Calu3 (cell line): Measurements from ENCODE around the gene RAI1. TPM values are rescaled to one million over a fixed set of nuclear protein-coding genes. Genes with fewer than 3 reads are reported as not detected.

Source experiments
- BruUV-seq: library from RNA; stranded (reverse); fragments of 400-500 nt; replicated peaks from 2 replicates; lab custom pipeline; 2021; lab: Mats Ljungman, UMichigan
- CTCF ChIA-PET: fragments of 300-600 bp; sonication (Branson Sonifier 250); formaldehyde crosslinking; loops from one replicate; lab custom pipeline; 2022; ENCODE audit warnings: antibody characterized with exemption; lab: Charles Lee
- DNase-seq: peaks from one replicate; pipeline ENCODE4 v3.0.0; 2022
- H3K27ac Mint-ChIP-seq: one replicate; pipeline ENCODE4 v1.8.0; 2022; ENCODE audit warnings: mixed read lengths; ENCODE audit not compliant: unreplicated experiment
- H3K27me3 Mint-ChIP-seq: one replicate; pipeline ENCODE4 v1.8.0; 2022; ENCODE audit warnings: mixed read lengths; ENCODE audit not compliant: unreplicated experiment
- H3K36me3 Mint-ChIP-seq: one replicate; pipeline ENCODE4 v1.8.0; 2022; ENCODE audit warnings: mild to moderate bottlenecking, moderate library complexity, mixed read lengths; ENCODE audit not compliant: insufficient read depth, unreplicated experiment
- H3K4me1 Mint-ChIP-seq: one replicate; pipeline ENCODE4 v1.8.0; 2022; ENCODE audit warnings: mild to moderate bottlenecking, low read depth, mixed read lengths; ENCODE audit not compliant: unreplicated experiment
- H3K4me3 Mint-ChIP-seq: one replicate; pipeline ENCODE4 v1.8.0; 2022; ENCODE audit warnings: mild to moderate bottlenecking, low read depth, moderate library complexity, mixed read lengths; ENCODE audit not compliant: unreplicated experiment
- H3K9me3 Mint-ChIP-seq: one replicate; pipeline ENCODE4 v1.8.0; 2022; ENCODE audit warnings: low read depth, mixed read lengths; ENCODE audit not compliant: unreplicated experiment
- intact Hi-C: fragments of 100-400 bp; cut with micrococcal nuclease; formaldehyde crosslinking; loops from one replicate; pipeline ENCODE4 v1.10.0; 2022; ENCODE audit not compliant: unreplicated experiment
- total RNA-seq: library from RNA; stranded (reverse); gene quantifications from 2 replicates; pipeline ENCODE4 v1.2.3, GENCODE V29; 2022
- TF ChIP-seq, protein P1 (sequence below): fragments of 200-600 bp; IDR thresholded peaks from one replicate; pipeline ENCODE4 v1.8.0; 2022; ENCODE audit warnings: antibody characterized with exemption; ENCODE audit not compliant: unreplicated experiment

The RAI1 gene
- total RNA-seq, 1 experiment from 2014 or later = 38.0 TPM

DNA sequence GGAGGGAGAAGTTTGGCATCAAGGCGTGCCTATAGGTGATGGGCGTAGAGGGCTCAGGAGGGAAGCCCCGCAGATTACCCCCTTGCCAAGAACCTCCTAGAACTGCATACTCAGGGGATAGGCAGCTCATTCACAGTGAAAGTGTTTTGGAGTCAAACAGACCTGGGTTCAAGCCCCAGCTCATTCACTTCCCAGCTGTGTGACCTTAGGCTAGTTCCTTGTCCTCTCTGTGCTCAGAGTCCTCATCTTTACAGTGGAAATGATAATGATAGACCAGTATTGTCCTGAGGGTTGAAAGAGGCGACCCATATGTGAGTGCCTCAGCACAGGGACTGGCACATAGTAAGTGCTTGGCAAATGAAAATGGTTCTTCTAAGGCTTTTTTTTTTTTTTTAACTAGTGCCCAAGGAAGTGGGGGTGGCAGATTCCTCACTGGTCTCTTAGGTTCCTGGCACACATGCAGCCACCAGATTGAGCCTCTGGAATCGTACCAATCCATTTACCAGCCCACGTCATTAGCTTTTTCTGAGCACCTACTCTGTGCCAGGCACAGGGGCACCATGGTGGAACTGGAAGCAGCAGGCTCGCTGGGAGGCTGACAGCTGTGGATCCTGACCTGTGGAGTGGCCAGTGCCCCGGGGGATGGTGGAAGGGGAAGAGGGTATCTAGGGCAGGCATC lies 79.8 kb downstream of the RAI1 start:
- peaks cover 15% of the 10 kb centered on the region for H3K36me3 Mint-ChIP-seq
- CTCF ChIA-PET = no interaction called here
- TF ChIP-seq, protein P1, sequence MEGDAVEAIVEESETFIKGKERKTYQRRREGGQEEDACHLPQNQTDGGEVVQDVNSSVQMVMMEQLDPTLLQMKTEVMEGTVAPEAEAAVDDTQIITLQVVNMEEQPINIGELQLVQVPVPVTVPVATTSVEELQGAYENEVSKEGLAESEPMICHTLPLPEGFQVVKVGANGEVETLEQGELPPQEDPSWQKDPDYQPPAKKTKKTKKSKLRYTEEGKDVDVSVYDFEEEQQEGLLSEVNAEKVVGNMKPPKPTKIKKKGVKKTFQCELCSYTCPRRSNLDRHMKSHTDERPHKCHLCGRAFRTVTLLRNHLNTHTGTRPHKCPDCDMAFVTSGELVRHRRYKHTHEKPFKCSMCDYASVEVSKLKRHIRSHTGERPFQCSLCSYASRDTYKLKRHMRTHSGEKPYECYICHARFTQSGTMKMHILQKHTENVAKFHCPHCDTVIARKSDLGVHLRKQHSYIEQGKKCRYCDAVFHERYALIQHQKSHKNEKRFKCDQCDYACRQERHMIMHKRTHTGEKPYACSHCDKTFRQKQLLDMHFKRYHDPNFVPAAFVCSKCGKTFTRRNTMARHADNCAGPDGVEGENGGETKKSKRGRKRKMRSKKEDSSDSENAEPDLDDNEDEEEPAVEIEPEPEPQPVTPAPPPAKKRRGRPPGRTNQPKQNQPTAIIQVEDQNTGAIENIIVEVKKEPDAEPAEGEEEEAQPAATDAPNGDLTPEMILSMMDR = no peak
- no peak overlapping the region for H3K27ac Mint-ChIP-seq
- intact Hi-C loops = no loop called here
- no peaks in the 10 kb centered on the region for H3K27me3 Mint-ChIP-seq
- H3K9me3 Mint-ChIP-seq = no peaks in the 10 kb centered on the region
- no peak overlapping the region for H3K4me3 Mint-ChIP-seq
- H3K4me1 Mint-ChIP-seq = no peaks in the 10 kb centered on the region
- DNase-seq = no peak
- BruUV-seq = no TSS peak

- Mint-ChIP-seq H3K9me3 (no peaks in the 10 kb centered on the region), H3K4me3 (no peak overlapping the region), H3K36me3 (peaks cover 8% of the 10 kb centered on the region), H3K27ac (no peak overlapping the region), H3K4me1 (no peaks in the 10 kb centered on the region), H3K27me3 (no peaks in the 10 kb centered on the region)
- CTCF ChIA-PET = no interaction called here
- intact Hi-C loops = no loop called here
- no peak for DNase-seq
- no TSS peak for BruUV-seq
- TF ChIP-seq, protein P1 = no peak
These were observed 80.9 kb downstream of the RAI1 start for GRCh38 chr17:17761894-17762743.

GRCh38 chr17:17762744-17763105 lies 81.5 kb downstream of the RAI1 start:
- BruUV-seq = no TSS peak
- peaks cover 8% of the 10 kb centered on the region for H3K36me3 Mint-ChIP-seq
- TF ChIP-seq, protein P1 = no peak
- intact Hi-C loops = no loop called here
- H3K4me3 Mint-ChIP-seq = no peak overlapping the region
- H3K27me3 Mint-ChIP-seq = no peaks in the 10 kb centered on the region
- H3K27ac Mint-ChIP-seq = no peak overlapping the region
- H3K9me3 Mint-ChIP-seq = no peaks in the 10 kb centered on the region
- H3K4me1 Mint-ChIP-seq = no peaks in the 10 kb centered on the region
- CTCF ChIA-PET = no interaction called here
- DNase-seq = no peak

- Mint-ChIP-seq H3K27me3 (no peaks in the 10 kb centered on the region), H3K4me1 (no peaks in the 10 kb centered on the region), H3K4me3 (no peak overlapping the region), H3K9me3 (no peaks in the 10 kb centered on the region), H3K36me3 (peaks cover 8% of the 10 kb centered on the region), H3K27ac (no peak overlapping the region)
- TF ChIP-seq, protein P1 = no peak
- DNase-seq = no peak
- intact Hi-C loops = no loop called here
- CTCF ChIA-PET = no interaction called here
- no TSS peak for BruUV-seq
These were observed 81.9 kb downstream of the RAI1 start for GRCh38 chr17:17763136-17763535.
